NCI-H2196 (cell line): ENCODE measurements around the gene ZNF669.
"Not testable (repeated sequence)": the region's sequence is repeated elsewhere in the genome, so short reads cannot be mapped to it uniquely, and the experiment has no call there.

Experiments used
- DNase-seq: peaks from one replicate; lab custom pipeline; 2025; ENCODE audit not compliant: unreplicated experiment; lab: John Stamatoyannopoulos, UW

The ZNF669 gene

DNA sequence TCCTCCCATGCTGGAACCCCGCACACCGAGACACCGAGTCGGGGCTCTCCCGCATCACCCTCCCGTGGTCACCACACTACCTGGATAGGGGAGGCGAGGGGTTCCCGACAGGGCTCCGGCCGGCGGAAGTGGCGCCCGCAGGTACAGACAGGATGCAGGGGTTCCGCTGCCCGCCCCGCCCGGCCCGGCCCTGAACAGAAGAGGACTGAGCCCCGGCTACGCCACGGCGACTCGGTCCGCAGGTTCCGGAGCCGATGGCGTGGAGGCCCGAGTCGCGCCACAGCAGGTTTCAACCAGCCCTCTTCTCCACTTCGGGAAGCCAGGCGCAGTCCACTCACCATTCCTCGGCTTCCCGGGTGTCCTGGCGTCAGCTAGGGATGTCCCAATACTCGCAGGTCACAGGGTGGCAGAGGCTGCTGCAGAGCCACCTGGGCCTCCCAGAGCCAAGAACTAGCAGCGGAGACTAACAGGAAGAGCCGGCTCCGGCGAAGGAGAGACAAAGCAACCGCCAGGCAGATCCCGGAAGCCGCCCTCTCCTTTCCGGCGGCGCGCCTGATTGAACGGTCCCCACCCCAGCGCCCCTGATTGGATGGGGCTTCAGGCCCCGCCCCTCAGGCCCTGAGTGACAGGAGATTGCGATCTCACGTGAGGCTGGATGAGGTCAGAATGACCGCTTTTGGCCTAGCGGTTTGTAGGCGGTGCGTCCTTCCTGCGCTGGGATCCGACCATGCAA lies at the start of gene ZNF669:
TSS of gene ZNF669 (minus strand) at position 498 of the 733 bp plus-strand sequence. CDS start at position 341, 157 bp downstream.
- peak; percentile 80 for DNase-seq

DNA sequence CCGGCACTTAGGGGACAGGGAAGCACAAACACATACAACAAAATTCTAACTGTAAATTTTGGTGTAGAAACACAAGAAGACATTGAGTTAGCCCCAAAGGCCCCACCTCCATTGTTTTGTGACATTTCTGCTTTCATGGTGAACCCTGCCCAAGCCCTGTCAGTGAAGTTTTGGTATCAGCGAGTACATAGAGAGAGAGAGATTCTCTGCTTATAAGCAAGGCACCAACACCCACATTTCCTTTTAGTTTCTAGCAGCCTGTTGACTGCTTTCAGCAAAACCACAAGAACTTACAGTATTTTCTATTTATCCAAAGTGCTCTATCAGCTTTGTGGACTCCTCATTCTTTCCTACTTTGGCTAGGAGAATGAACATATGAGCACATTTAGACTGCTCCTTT lies 43.6 kb upstream of the ZNF669 start:
- DNase-seq: no peak

DNA sequence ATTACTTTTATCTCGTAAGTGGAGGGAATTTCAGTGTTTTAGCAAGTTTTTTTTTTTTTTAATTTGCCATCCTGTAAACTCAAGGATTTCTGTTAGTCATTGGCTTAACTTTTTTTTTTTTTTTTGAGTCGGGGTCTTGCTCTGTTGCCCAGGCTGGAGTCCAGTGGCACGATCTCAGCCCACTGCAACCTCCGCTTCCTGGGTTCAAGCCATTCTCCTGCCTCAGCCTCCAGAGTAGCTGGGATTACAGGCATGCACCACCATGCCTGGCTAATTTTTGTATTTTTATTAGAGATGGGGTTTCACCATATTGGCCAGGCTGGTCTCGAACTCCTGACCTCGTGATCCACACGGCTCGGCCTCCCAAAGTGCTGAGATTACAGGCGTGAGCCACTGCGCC lies 43.0 kb upstream of the ZNF669 start:
- not testable (repeated sequence) for DNase-seq

DNA sequence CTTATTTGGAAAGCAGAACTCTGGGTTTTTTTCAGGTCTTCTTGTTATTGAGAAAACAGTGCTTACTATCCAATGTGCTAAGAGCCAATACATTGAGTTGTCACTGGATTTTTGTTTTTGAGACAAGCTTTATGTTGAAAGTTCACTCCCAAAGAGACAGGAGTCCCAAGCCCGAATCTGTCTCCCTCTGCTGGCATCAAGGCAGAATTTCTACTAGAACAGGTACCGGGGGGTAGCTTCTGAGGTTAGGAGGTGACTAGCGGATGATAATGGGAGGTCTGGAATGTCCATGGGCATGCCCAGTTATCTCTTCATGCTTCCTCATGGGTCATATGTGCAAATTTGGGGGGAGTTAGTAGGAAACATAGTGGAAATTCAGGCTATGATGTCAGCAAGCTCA lies 42.5 kb upstream of the ZNF669 start:
- DNase-seq: no peak

DNA sequence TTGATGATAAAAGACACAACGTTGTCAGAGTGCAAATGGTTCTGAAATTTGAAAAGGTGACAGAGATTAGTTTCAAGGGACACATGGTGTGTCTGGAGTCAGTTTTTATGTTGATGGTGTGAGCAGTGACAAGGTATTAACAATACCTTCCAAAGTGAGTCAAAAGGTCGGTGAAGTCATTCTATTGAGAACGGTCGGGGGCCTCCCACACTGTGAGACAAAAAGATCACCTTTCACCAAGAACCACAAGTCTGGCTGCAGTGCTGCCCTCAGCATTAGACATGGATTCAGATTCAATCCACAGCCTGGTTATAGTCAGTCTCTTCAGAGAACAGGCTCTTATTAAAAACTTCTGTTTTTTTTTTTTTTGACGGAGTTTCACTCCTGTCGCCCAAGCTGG lies 41.1 kb upstream of the ZNF669 start:
- no peak for DNase-seq

DNA sequence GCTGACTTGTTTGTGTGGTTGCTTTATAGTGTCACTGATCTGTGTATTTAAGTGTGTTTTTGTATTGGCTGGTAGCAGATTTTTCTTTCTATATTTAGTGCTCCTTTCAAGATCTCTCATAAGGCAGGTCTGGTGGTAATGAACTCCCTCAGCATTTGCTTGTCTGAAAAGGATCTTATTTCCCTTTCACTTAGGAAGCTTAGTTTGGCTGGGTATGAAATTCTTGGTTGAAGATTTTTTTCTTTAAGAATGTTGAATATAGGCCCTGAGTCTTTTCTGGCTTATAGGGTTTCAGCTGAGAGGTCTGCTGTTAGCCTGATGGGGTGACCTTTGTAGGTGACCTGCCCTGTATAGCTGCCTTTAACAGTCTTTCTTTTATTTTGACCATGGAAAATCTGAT lies 35.4 kb upstream of the ZNF669 start:
- DNase-seq: not testable (repeated sequence)

DNA sequence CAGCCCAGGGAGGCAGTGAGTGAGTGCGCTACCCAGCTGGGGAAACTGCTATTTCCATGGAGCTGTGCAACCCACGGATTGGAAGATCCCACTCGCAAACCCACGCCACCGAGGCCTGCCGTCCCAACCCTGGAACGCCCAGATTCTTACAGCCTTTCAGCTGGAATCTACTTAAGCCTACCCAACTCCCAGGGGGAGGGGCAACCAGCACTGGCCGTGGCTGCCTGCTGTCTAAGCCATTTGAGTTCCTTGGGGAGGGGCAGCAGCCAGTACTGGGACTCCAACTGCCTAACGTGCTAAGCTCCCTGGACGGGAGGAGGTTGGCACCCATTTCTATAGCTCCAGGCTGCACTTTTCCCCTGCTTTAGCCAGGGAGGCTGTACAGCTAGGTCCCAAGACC lies 27.1 kb upstream of the ZNF669 start:
- DNase-seq: no peak

DNA sequence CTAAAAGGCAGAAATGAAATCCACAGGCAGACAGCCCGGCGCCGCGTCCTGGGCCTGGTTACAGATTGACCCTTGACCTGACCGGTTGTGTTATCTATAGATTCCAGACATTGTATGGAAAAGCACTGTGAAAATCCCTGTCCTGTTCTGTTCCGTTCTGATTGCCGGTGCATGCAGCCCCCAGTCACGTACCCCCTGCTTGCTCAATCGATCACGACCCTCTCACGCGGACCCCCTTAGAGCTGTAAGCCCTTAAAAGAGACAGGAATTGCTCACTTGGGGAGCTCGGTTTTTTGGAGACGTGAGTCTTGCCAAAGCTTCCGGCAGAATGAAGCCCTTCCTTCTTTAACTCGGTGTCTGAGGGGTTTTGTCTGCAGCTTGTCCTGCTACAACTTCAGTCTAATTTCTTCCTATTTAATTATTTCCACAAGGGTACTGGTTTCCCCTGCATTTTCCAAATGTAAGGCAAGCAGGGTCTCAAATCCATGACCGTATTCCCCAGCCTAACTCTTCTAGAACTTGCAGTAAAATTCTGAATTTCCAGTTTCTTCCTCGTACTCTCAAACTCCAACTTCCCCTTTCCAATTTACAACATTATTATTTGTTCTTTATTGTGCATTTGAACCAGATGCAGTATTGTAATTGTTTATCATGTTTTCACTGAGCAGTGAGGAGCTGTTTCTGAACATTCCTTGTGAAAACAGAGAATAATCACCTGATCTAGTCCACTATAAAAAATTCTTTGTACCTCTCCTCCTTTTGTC lies 23.5 kb upstream of the ZNF669 start:
- not testable (repeated sequence) for DNase-seq

DNA sequence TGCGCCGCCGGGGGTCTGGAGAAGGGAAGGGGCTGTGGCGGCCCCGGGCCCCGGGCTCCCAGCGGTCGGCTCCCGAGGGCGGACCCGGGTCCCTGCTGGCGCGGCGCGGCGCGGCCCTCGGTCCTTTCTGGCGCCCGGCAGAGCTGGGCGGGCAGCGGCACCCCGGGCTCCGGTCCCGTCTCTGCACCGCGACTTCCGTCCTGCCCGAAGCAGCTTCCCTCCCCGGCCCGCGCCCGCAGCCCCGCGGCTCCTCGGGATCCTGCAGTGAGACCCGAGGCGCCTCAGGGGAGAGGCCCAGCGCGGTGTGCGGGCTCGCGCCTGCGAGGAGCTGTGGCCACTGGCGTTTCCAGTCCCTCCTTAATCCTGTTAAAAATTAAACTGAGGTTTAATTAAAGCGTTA lies 22.4 kb upstream of the ZNF669 start:
- not testable (repeated sequence) for DNase-seq

DNA sequence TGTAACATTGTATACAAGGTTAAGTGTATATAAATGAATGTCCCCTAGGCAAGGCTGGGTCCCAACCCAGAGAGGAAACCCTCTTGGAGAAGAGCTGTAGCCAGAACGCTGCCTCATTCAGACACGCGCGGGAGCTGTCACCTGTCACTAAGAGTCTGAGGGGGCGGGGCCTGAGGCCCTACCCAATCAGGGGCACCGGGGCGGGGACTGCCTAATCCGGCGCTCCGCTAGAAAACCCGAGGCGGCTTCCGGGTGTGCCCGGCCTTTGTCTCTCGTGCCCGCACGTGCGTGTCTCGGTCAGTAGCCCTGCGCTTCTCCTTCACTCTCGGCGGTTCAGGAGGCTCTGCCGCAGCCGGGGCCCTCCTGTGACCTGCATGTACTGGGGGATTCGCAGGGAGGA lies 22.0 kb upstream of the ZNF669 start:
- not testable (repeated sequence) for DNase-seq

DNA sequence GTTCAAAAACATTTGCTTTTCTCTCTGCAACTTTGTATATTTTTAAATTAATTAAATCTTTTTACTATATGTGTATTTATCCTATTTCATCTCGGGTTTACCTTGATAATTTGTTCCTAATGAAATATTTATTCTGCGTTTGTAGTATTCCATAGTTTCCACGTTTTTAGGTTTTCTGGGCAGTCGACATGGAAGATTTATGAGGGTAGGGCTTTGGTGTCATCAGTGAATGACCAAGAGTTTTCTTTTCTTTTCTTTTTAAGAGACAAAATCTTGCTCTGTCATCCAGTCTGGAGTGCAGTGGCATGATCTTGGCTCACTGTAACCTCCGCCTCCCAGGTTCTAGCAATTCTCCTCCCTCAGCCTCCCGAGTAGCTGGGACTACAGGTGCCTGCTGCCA lies 17.2 kb upstream of the ZNF669 start:
- no peak for DNase-seq

DNA sequence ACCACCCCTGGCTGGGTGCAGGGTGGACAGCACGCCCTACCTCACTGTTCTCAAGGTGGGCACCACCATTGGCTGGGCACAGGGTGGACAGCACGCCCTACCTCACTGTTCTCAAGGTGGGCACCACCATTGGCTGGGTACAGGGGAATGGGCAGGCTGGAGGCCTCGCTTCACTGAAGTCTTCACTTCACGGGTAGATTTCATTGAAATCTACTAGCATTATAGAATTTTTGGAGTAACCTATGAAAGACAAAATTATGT lies 16.2 kb upstream of the ZNF669 start:
- not testable (repeated sequence) for DNase-seq

DNA sequence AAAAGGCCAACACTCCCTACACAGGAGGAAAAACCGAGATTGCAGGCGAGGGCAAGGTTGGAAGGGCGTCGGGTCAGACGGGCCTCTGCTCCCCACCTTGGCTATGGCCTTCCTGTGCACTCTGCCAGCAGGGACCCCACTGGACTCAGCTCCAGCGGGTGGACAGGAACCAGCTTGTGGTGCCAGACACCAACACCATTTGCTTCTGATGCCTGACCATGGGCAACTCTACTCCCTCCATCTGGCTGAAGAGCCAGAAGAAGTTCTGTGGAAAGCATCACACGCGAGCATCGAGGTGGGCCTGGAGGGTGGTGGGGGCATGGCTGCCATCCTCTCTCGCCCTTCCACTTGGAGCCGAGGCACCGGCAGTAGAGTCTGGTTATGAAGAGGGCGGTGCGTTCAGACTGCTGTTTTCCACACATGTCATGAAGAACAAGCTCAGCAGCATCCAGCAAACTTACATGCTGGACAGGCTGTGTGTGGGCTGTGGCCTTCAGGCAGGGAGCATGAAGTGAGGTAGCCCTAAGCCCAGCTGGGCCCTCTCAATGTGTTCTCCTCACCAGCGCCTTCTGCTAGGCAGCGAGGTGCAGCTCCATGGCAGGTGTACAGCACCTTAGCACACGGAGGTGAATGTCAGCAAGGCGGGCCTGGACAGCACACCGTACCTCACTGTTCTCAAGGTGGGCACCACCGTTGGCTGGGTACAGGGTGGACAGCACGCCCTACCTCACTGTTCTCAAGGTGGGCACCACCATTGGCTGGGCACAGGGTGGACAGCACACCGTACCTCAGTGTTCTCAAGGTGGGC lies 15.6 kb upstream of the ZNF669 start:
- DNase-seq: no peak

DNA sequence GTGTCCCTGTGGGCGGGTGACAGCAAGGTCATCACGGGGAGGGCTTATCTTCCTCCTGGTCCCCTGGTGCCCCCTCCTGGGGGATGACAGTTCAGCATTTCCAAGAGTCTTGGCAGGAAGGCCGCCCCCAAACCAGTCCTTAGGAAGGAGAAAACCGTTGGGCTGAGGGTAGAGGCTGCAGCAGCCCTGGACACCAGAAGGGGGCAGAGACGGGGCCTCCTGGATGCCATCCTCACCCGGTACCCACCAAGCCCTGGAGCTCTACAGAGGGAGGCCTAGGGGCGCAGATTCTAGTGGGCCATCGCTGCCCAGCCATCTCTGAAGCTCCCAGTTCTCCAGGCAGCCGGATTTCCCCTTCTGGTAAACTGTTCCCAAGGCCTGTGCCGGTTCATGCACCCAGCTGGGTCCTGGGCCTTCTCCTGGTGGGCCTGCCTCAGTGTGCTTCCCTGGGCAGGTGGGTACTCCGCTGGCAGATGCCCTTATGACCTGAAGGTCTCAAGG lies 14.8 kb upstream of the ZNF669 start:
- DNase-seq: no peak

DNA sequence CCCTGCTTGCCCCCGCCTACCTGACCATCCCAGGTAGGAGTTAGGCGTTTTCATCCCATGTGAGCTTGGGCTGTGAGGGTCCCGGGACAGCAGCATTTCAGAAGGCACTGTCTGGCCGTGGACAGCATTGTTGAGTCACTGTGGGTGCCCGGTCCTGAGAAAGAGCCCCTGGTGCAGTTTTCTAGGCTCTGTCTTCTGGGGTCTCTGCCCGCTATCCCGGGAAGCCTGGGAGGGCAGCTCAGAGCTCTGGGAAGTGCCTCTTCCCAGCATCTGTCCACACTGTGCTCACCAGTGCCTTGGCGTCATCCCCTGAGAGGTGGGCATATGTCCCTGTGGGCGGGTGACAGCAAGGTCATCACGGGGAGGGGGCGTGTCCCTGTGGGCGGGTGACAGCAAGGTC lies 11.4 kb upstream of the ZNF669 start:
- DNase-seq: no peak

DNA sequence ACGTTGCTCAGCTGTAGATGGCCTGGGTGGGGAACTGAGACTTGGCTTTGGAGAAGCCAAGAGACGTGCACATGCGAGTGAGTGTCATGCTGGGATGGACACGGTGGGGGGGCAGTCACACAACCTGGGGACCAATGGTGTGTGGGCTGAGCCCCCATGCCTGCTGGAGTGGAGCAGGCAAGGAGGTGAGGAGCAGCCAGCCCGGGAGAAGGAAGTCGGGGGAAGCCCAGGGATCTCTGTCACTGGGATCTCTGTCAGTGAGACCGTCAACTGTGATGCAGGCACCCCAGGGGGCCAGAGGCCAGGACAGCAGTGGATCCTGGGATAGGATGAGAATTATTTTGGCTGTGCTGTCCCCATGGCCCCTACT lies 11.0 kb upstream of the ZNF669 start:
- DNase-seq: no peak

DNA sequence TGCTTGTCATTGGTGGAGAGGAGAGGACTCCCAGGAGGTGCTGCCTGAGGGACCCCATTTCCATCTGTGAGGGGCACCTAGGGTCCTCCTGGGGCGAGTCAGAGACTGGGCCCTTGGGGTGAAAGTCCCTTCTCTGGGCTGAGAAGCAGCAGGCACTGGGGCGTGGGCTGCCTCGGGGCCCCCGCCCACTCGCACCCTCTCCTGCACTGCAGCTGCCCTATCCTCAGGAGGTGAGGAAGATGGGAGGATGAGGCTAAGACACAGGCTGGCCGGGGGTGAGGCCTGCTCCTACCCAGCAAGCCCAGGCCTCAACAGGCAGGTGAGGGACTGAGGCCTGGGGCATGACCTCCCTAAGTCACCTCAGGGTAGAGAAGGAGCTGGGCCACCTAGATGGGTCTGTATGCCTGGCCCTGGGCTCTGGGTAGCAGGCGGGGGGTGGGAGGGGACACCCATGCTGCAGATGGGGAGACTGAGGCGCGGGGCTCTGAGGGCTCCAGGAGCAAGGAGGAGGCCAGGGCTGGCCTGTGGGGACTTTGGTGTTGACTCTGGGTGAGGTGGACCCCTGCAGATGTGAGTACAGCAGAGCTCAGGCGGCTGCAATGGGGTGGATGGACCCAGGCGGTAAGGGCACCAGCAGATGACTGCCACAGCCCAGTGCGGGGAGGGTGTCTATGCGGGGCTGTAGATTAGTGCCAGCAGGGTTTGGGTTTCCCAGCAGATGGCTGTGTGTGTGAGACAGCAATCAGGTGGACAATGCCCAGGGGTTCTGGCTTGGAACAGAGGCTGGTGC lies 10.4 kb upstream of the ZNF669 start:
- DNase-seq: no peak

DNA sequence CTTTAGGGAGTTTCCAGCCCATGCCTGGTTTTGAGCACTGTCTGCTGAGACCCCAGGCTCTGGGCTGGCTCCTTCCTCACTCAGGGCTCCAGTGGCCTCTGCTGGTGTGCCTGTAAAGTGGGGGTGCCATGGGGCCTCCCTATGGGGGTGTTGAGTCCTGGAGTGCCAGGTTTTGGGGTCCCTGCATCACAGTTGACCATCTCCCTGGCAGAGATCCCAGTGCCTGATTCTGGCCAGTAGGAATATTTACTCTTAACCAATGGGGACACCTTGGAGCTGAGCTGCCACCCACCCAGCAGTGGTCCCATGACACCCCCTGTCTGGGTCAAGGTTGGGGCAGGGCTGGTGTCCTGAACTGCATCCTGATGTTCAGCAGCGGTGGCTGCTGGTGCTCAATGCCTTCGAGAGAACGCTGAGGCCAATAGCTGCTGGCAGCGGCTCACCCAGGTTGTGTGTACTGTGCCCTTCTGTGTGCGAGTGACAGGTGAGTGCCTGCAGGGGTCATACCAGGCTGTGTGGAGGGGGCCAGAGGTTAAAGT lies 9.6 kb upstream of the ZNF669 start:
- no peak for DNase-seq

DNA sequence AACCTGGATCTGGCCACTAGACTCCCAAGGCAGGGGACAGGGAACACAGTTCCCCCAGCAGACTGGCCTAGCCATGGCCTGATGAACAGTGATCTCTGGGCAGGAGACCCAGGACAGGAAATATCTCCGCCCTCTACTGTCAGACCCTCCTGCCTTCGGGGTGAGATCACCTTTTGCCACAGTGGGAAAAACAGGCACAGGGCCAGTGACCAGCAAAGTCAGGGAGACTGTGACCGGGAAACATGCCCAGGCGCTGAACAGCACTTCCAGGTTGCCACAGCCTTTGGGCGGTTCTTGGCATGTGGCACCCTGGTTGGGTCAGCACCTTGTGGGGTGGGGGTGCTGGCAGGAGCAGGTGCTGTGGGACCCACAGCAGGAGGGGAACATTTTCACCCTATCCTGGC lies 8.9 kb upstream of the ZNF669 start:
- peak; percentile 2 for DNase-seq

DNA sequence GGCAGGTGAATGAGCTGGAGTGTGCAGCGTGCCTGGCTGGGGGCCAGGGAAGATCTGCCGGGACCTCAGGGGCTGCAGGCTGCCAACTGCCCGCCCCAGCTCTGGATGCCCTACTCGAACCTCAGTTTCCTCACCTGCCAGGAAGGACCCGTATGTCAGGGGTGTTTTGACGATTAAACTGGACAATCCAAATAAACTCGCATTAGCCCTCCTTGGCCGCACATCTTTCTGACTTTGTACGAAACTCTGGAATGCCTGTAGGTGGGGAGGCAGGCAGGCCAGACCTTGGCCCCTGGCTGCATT lies 8.3 kb upstream of the ZNF669 start:
- DNase-seq: peak; percentile 16
